GM23338 (cell line): Measurements from ENCODE around the gene G6PC3.

Source experiments
- CREB1 ChIP-seq: fragments of 250-450 bp; sonication (Bioruptor Pico); IDR thresholded peaks from 2 replicates; pipeline ENCODE4 v1.5.0; 2020; ENCODE audit warnings: low read depth, mild to moderate bottlenecking, moderate library complexity
- EZH2 ChIP-seq: fragments of 200-600 bp; sonication (generic); IDR thresholded peaks from one replicate; pipeline ENCODE4 v1.8.0; 2017; ENCODE audit warnings: antibody characterized with exemption, mild to moderate bottlenecking, low read depth; ENCODE audit not compliant: unreplicated experiment
- EZH2phosphoT487 ChIP-seq: fragments of 200-600 bp; sonication (generic); IDR thresholded peaks from one replicate; pipeline ENCODE4 v1.8.1; 2018; ENCODE audit warnings: antibody characterized with exemption; ENCODE audit not compliant: unreplicated experiment
- POLR2AphosphoS5 ChIP-seq: IDR thresholded peaks from 2 replicates; pipeline ENCODE4 v1.6.1; 2016; ENCODE audit warnings: antibody characterized with exemption, low read depth
- TF ChIP-seq, protein P1 (sequence below), 2 experiments: fragments of 200-600 bp in 1 of 2; sonication (generic) in 1 of 2; conservative IDR thresholded peaks; 2 replicates each; pipeline versions ENCODE4 v1.5.1 to v1.6.1; 2016 to 2017; ENCODE audit warnings: antibody characterized with exemption in 2 of 2, low read depth in 2 of 2, mild to moderate bottlenecking in 2 of 2, moderate library complexity in 1 of 2
- TF ChIP-seq, protein P2 (sequence below): IDR thresholded peaks from one replicate; pipeline ENCODE4 v1.6.1; 2018; ENCODE audit warnings: antibody characterized with exemption; ENCODE audit not compliant: unreplicated experiment

- TF ChIP-seq, protein P1, sequence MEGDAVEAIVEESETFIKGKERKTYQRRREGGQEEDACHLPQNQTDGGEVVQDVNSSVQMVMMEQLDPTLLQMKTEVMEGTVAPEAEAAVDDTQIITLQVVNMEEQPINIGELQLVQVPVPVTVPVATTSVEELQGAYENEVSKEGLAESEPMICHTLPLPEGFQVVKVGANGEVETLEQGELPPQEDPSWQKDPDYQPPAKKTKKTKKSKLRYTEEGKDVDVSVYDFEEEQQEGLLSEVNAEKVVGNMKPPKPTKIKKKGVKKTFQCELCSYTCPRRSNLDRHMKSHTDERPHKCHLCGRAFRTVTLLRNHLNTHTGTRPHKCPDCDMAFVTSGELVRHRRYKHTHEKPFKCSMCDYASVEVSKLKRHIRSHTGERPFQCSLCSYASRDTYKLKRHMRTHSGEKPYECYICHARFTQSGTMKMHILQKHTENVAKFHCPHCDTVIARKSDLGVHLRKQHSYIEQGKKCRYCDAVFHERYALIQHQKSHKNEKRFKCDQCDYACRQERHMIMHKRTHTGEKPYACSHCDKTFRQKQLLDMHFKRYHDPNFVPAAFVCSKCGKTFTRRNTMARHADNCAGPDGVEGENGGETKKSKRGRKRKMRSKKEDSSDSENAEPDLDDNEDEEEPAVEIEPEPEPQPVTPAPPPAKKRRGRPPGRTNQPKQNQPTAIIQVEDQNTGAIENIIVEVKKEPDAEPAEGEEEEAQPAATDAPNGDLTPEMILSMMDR (conservative IDR thresholded peaks at IDR 0.05; ENCODE audit: low read depth in 2 of 2) = no peak
- TF ChIP-seq EZH2phosphoT487 = no peak
- TF ChIP-seq, protein P2, sequence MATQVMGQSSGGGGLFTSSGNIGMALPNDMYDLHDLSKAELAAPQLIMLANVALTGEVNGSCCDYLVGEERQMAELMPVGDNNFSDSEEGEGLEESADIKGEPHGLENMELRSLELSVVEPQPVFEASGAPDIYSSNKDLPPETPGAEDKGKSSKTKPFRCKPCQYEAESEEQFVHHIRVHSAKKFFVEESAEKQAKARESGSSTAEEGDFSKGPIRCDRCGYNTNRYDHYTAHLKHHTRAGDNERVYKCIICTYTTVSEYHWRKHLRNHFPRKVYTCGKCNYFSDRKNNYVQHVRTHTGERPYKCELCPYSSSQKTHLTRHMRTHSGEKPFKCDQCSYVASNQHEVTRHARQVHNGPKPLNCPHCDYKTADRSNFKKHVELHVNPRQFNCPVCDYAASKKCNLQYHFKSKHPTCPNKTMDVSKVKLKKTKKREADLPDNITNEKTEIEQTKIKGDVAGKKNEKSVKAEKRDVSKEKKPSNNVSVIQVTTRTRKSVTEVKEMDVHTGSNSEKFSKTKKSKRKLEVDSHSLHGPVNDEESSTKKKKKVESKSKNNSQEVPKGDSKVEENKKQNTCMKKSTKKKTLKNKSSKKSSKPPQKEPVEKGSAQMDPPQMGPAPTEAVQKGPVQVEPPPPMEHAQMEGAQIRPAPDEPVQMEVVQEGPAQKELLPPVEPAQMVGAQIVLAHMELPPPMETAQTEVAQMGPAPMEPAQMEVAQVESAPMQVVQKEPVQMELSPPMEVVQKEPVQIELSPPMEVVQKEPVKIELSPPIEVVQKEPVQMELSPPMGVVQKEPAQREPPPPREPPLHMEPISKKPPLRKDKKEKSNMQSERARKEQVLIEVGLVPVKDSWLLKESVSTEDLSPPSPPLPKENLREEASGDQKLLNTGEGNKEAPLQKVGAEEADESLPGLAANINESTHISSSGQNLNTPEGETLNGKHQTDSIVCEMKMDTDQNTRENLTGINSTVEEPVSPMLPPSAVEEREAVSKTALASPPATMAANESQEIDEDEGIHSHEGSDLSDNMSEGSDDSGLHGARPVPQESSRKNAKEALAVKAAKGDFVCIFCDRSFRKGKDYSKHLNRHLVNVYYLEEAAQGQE = no peak
- no peak for TF ChIP-seq EZH2
- no peak for TF ChIP-seq POLR2AphosphoS5
- TF ChIP-seq CREB1 (CRISPR knock-in tag) = no peak
Observed at GRCh38 chr17:44049294-44050060, 21.1 kb upstream of the G6PC3 start.
